Activated CD8-positive, alpha-beta memory T cell treated with anti-CD3 and anti-CD28 coated beads, Interleukin-2, amount 50 U/mL, for 48 hours (primary cell): ENCODE results near the gene PRR7.
A peak's percentile ranks its signal among the peaks of the same experiment; 100 is the strongest.

Experiments used
- DNase-seq: peaks from one replicate; pipeline ENCODE4 v3.0.0-alpha.2; 2020

The PRR7 gene

GRCh38 chr5:177438468-177438867 is 8.1 kb upstream of the PRR7 start:
- DNase-seq, result peak; percentile 56

GRCh38 chr5:177439518-177440053 is 7.0 kb upstream of the PRR7 start:
- no peak for DNase-seq

- peak; percentile 65 for DNase-seq
These were observed 6.2 kb upstream of the PRR7 start for GRCh38 chr5:177440211-177440989.

GRCh38 chr5:177440990-177441780 is 5.4 kb upstream of the PRR7 start:
- DNase-seq, result peak; percentile 54

- peak; percentile 59 for DNase-seq
These were observed 4.4 kb upstream of the PRR7 start for GRCh38 chr5:177442066-177442826.

GRCh38 chr5:177443144-177443983 is 3.2 kb upstream of the PRR7 start:
- DNase-seq, result peak; percentile 64

- peak; percentile 69 for DNase-seq
These were observed 2.2 kb upstream of the PRR7 start for GRCh38 chr5:177444106-177445051.

GRCh38 chr5:177445052-177445916 is 1.3 kb upstream of the PRR7 start:
- DNase-seq, result peak; percentile 76

- no peak for DNase-seq
These were observed 756 bp upstream of the PRR7 start for GRCh38 chr5:177445917-177446199.

GRCh38 chr5:177447066-177447610 is 524 bp downstream of the PRR7 start:
- peak; percentile 86 for DNase-seq

GRCh38 chr5:177447611-177448243 is 1.1 kb downstream of the PRR7 start:
- peak; percentile 79 for DNase-seq

GRCh38 chr5:177448244-177448950 is 1.8 kb downstream of the PRR7 start:
- no peak for DNase-seq

GRCh38 chr5:177449140-177450061 is 2.8 kb downstream of the PRR7 start:
- DNase-seq, result no peak

GRCh38 chr5:177450667-177451424 is 4.2 kb downstream of the PRR7 start:
- DNase-seq, result no peak

GRCh38 chr5:177452688-177453638 is 6.3 kb downstream of the PRR7 start:
- no peak for DNase-seq
